Nephron progenitor cell (in vitro differentiated cells): ENCODE results near the gene PLA2G4E.

Experiments
- DNase-seq: peaks from one replicate; pipeline ENCODE4 v3.0.0; 2021
- H3K27ac Mint-ChIP-seq: 2 replicates; pipeline ENCODE4 v1.8.0; 2021; ENCODE audit warnings: mild to moderate bottlenecking, moderate library complexity, mixed read lengths
- H3K27me3 Mint-ChIP-seq: 2 replicates; pipeline ENCODE4 v1.8.0; 2021; ENCODE audit warnings: mild to moderate bottlenecking, low read depth, mixed read lengths; ENCODE audit not compliant: poor library complexity
- H3K36me3 Mint-ChIP-seq: 2 replicates; pipeline ENCODE4 v1.8.0; 2021; ENCODE audit warnings: low read depth, mixed read lengths
- H3K4me1 Mint-ChIP-seq: 2 replicates; pipeline ENCODE4 v1.8.0; 2021; ENCODE audit warnings: mixed read lengths
- H3K4me3 Mint-ChIP-seq: 2 replicates; pipeline ENCODE4 v1.8.0; 2021; ENCODE audit warnings: mild to moderate bottlenecking, moderate library complexity, mixed read lengths
- H3K9me3 Mint-ChIP-seq: 2 replicates; pipeline ENCODE4 v1.8.0; 2021; ENCODE audit warnings: mild to moderate bottlenecking, moderate library complexity, mixed read lengths
- TF ChIP-seq, protein P1 (sequence below): fragments of 200-600 bp; sonication (generic); IDR thresholded peaks from 2 replicates; pipeline ENCODE4 v1.5.0; 2021; ENCODE audit warnings: antibody characterized with exemption

The PLA2G4E gene

DNA sequence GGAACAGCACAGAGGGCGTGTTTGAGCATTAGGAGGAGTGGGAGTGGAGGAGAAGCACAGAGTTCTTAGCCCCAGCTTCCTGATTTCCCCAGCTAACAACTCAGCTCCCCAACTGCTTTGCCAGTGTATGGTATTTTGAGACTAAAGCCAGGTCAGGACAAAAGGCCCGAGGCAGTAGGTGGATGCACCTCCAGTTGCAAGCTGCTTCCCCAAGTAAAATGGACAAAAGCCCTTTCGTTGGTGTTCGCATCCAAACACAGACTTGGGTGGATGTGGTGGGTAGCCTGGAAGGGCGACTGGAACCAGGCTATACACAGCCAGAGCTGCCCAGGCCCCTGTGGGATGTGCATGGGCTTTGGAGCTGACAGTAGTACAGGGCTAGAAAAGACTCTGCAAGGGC lies 36.2 kb downstream of the PLA2G4E start:
- H3K27me3 Mint-ChIP-seq, result peaks cover 17% of the 10 kb centered on the region
- no peak for DNase-seq
- TF ChIP-seq, protein P1, sequence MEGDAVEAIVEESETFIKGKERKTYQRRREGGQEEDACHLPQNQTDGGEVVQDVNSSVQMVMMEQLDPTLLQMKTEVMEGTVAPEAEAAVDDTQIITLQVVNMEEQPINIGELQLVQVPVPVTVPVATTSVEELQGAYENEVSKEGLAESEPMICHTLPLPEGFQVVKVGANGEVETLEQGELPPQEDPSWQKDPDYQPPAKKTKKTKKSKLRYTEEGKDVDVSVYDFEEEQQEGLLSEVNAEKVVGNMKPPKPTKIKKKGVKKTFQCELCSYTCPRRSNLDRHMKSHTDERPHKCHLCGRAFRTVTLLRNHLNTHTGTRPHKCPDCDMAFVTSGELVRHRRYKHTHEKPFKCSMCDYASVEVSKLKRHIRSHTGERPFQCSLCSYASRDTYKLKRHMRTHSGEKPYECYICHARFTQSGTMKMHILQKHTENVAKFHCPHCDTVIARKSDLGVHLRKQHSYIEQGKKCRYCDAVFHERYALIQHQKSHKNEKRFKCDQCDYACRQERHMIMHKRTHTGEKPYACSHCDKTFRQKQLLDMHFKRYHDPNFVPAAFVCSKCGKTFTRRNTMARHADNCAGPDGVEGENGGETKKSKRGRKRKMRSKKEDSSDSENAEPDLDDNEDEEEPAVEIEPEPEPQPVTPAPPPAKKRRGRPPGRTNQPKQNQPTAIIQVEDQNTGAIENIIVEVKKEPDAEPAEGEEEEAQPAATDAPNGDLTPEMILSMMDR, result no peak
- H3K4me1 Mint-ChIP-seq, result peaks cover 28% of the 10 kb centered on the region
- no peaks in the 10 kb centered on the region for H3K9me3 Mint-ChIP-seq
- no peak overlapping the region for H3K27ac Mint-ChIP-seq
- H3K36me3 Mint-ChIP-seq, result no peaks in the 10 kb centered on the region
- H3K4me3 Mint-ChIP-seq, result no peak overlapping the region

- Mint-ChIP-seq H3K4me1 (peaks cover 20% of the 10 kb centered on the region), H3K27me3 (peaks cover 16% of the 10 kb centered on the region), H3K27ac (no peak overlapping the region), H3K9me3 (no peaks in the 10 kb centered on the region), H3K36me3 (no peaks in the 10 kb centered on the region), H3K4me3 (no peak overlapping the region)
- DNase-seq, result no peak
- TF ChIP-seq, protein P1, result no peak
Measured at GRCh38 chr15:41983621-41984571, 36.9 kb downstream of the PLA2G4E start.

DNA sequence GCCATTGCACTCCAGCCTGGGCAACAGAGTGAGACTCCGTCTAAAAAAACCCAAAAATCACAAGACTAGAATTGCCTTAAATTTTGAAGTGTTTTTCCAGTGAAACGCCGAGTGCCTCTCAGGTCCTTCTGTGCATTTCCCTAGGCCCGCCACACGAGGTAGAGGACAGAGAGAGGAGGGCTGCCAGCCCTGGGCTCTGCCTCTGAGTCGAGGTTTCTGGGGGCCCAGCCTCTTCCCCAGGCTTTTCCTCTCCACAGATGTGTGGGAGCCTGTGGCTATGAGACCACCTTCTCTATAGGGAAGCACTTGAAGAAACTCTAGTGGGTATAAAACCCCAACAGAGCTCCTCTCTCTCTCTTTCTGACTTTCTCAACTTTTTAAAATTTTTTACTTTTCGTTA lies 37.6 kb downstream of the PLA2G4E start:
- no peaks in the 10 kb centered on the region for H3K36me3 Mint-ChIP-seq
- no peak overlapping the region for H3K4me3 Mint-ChIP-seq
- H3K4me1 Mint-ChIP-seq, result peaks cover 14% of the 10 kb centered on the region
- H3K27ac Mint-ChIP-seq, result no peak overlapping the region
- TF ChIP-seq, protein P1, result no peak
- peaks cover 16% of the 10 kb centered on the region for H3K27me3 Mint-ChIP-seq
- no peaks in the 10 kb centered on the region for H3K9me3 Mint-ChIP-seq
- DNase-seq, result no peak

DNA sequence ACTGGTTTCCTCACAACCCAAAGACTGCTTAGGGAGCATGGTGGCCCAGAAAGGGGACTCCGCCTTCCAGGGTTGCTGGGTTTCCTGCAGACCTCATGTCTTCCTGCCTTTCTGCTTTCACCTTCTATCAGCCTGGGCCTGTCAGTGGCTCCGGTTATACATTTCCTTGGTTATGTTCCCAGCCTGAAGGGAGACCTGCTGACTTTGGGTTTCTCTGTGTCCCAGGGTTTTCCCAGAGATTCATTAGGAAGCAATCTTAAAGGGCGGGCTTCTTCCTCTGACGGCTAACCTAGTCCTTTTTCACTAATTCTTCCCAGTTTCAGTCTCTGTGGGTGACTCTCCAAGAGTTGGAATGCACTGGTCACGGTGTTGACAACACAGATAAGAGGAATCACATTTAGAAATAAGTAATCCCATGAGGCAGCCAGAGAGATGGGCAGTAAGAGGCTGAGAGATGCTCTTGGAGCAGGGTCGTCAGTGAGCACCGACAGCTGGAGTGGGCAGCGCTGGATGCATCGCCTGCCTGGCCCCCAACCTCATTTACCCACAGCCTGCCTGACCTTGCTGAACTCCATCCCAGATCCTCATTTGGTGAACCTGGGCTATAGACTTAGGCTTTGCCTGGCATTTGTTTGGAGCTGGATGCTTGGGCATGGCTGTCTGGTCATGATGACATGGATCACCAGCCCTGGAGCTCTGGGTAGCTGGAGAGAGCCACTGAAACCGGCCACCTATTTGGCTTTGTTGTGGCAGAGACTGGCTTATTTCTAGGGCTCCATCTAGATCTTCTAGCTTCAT lies 38.5 kb downstream of the PLA2G4E start:
- Mint-ChIP-seq H3K27ac (no peak overlapping the region), H3K27me3 (peaks cover 16% of the 10 kb centered on the region), H3K4me1 (peaks cover 10% of the 10 kb centered on the region), H3K9me3 (no peaks in the 10 kb centered on the region), H3K4me3 (no peak overlapping the region), H3K36me3 (no peaks in the 10 kb centered on the region)
- TF ChIP-seq, protein P1, result no peak
- DNase-seq, result no peak

GRCh38 chr15:41981371-41982132 lies 39.3 kb downstream of the PLA2G4E start:
- peaks cover 6% of the 10 kb centered on the region for H3K4me1 Mint-ChIP-seq
- H3K27me3 Mint-ChIP-seq, result peaks cover 21% of the 10 kb centered on the region
- H3K36me3 Mint-ChIP-seq, result no peaks in the 10 kb centered on the region
- no peak overlapping the region for H3K27ac Mint-ChIP-seq
- no peak overlapping the region for H3K4me3 Mint-ChIP-seq
- H3K9me3 Mint-ChIP-seq, result no peaks in the 10 kb centered on the region
- no peak for DNase-seq
- TF ChIP-seq, protein P1, result no peak
